NT2/D1 (cell line): ENCODE data around the gene RPP40.

ENCODE experiments used
- SUZ12 ChIP-seq: IDR thresholded peaks from 2 replicates; pipeline ENCODE4 v1.6.1; 2011; ENCODE audit not compliant: insufficient read length, insufficient read depth; ENCODE audit errors: extremely low read depth
- YY1 ChIP-seq: IDR thresholded peaks from 2 replicates; pipeline ENCODE4 v1.6.1; 2011; ENCODE audit not compliant: insufficient read length, insufficient read depth
- ZNF274 ChIP-seq: IDR thresholded peaks from 2 replicates; pipeline ENCODE4 v1.6.1; 2011; ENCODE audit warnings: mild to moderate bottlenecking, low read depth, low read length

DNA sequence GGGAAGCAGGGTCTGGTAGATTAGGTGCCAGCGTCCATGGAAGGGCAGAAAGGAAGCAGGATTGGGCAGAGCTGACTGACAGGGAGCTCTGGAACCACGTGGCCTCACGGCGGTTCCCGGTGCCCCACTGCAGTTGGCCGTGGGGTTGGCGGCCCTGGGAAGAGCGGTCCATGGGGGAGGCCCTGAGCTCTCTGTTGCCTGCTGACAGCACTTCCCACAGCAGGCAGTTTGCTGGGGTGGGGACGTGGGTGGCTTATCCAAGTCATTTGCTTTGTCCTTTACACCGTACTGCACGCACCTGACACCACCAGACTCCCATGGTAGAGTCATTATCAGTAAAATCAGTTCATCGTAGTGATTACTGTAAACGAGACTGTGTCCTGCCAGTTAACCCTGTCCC is 56.1 kb downstream of the RPP40 start:
- TF ChIP-seq ZNF274, result no peak
- TF ChIP-seq YY1, result no peak
- TF ChIP-seq SUZ12, result no peak
